Breast epithelium (tissue), 3 donors: Measurements from ENCODE around the gene KCNH5.

Source experiments
- CTCF ChIP-seq, 3 donors: fragments of 450-650 bp; IDR thresholded peaks; one replicate each; pipeline ENCODE4 v1.5.1; 2016 to 2017; ENCODE audit warnings: antibody characterized with exemption in 3 of 3, mild to moderate bottlenecking in 3 of 3, moderate library complexity in 3 of 3
- POLR2AphosphoS5 ChIP-seq, 3 donors: sonication (generic); formaldehyde crosslinking; IDR thresholded peaks; one replicate each; pipeline ENCODE4 v1.6.1; 2017; ENCODE audit warnings: antibody characterized with exemption in 3 of 3

GRCh38 chr14:62663456-62663821, 381.8 kb downstream of the KCNH5 start:
- no peak for TF ChIP-seq POLR2AphosphoS5 (IDR thresholded peaks at IDR 0.05)
- TF ChIP-seq CTCF (IDR thresholded peaks at IDR 0.05) = no peak
